ENCODE data around the gene ITGA2B.

Gene ITGA2B

DNA sequence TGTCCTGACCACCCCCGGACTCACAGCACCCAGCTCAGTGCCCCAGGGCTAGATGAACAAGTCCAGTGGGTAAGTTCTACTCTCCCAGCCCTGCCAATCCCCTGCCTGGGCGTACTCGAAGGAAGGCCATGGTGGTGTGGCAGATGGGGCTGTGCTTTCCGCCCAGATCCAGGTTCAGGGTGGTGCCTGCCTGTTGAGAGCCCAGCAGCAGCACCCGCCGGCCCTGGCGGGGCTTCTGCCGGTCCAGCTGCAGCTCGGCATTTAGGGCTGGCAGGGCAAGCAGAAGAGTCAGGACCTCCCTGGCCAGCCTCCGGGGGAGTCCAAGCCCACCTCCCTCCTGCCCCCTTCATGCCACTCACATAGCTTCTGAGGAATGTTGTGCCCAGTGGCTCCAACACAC is 9.6 kb downstream of the ITGA2B start:
- TF ChIP-seq GLIS3 (CRISPR knock-in tag; IDR thresholded peaks at IDR 0.05) (no peak), ZNF70 (CRISPR knock-in tag; IDR thresholded peaks at IDR 0.05) (no peak)
- ATAC-seq: no peak

DNA sequence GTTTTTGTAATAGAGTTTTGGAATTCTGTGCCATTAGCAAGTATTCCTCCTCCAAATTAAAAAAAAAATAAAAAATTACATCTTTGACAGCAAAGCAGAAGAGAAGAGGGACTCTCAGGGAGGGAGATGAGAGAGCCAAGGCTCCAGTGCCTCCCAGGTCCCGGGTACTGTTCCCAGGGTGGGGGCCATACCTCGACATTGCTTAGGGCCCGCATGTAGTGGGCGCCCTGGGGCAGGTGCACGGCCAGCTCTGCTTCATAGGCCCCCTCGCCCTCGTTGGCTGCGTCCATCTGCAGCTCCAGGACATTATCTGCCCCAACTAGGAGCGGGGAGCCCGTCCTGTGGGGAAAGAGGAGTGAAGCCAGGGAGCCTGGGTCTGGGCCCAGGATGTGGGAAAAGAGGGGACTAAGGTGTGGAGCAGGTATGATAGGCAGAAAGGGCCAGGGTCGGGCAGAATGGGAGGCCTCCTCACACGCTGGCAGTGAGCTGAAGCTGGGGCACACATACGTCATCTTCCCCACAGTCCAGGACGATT is 11.2 kb downstream of the ITGA2B start:
- no peak for ATAC-seq
- TF ChIP-seq RARB (CRISPR knock-in tag; IDR thresholded peaks at IDR 0.05) (no peak), ESRRG (CRISPR knock-in tag; IDR thresholded peaks at IDR 0.05) (no peak), SNAI2 (CRISPR knock-in tag; IDR thresholded peaks at IDR 0.05) (no peak), OSR1 (CRISPR knock-in tag; IDR thresholded peaks at IDR 0.05) (no peak), ZFP30 (CRISPR knock-in tag; IDR thresholded peaks at IDR 0.05) (no peak), TCF4 (CRISPR knock-in tag; IDR thresholded peaks at IDR 0.05; ENCODE audit: borderline replicate concordance) (no peak), TOX (CRISPR knock-in tag; IDR thresholded peaks at IDR 0.05; ENCODE audit: borderline replicate concordance) (no peak), ZNF565 (CRISPR knock-in tag; conservative IDR thresholded peaks at IDR 0.05; ENCODE audit: low read depth) (no peak), ZC3H10 (CRISPR knock-in tag; IDR thresholded peaks at IDR 0.05) (no peak)
- TF ChIP-seq, protein P1, sequence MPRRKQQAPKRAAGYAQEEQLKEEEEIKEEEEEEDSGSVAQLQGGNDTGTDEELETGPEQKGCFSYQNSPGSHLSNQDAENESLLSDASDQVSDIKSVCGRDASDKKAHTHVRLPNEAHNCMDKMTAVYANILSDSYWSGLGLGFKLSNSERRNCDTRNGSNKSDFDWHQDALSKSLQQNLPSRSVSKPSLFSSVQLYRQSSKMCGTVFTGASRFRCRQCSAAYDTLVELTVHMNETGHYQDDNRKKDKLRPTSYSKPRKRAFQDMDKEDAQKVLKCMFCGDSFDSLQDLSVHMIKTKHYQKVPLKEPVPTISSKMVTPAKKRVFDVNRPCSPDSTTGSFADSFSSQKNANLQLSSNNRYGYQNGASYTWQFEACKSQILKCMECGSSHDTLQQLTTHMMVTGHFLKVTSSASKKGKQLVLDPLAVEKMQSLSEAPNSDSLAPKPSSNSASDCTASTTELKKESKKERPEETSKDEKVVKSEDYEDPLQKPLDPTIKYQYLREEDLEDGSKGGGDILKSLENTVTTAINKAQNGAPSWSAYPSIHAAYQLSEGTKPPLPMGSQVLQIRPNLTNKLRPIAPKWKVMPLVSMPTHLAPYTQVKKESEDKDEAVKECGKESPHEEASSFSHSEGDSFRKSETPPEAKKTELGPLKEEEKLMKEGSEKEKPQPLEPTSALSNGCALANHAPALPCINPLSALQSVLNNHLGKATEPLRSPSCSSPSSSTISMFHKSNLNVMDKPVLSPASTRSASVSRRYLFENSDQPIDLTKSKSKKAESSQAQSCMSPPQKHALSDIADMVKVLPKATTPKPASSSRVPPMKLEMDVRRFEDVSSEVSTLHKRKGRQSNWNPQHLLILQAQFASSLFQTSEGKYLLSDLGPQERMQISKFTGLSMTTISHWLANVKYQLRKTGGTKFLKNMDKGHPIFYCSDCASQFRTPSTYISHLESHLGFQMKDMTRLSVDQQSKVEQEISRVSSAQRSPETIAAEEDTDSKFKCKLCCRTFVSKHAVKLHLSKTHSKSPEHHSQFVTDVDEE (CRISPR knock-in tag; IDR thresholded peaks at IDR 0.05): no peak
- TF ChIP-seq, protein P2, sequence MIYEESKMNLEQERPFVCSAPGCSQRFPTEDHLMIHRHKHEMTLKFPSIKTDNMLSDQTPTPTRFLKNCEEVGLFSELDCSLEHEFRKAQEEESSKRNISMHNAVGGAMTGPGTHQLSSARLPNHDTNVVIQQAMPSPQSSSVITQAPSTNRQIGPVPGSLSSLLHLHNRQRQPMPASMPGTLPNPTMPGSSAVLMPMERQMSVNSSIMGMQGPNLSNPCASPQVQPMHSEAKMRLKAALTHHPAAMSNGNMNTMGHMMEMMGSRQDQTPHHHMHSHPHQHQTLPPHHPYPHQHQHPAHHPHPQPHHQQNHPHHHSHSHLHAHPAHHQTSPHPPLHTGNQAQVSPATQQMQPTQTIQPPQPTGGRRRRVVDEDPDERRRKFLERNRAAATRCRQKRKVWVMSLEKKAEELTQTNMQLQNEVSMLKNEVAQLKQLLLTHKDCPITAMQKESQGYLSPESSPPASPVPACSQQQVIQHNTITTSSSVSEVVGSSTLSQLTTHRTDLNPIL (CRISPR knock-in tag; IDR thresholded peaks at IDR 0.05; ENCODE audit: low read depth): no peak
- TF ChIP-seq, protein P3, sequence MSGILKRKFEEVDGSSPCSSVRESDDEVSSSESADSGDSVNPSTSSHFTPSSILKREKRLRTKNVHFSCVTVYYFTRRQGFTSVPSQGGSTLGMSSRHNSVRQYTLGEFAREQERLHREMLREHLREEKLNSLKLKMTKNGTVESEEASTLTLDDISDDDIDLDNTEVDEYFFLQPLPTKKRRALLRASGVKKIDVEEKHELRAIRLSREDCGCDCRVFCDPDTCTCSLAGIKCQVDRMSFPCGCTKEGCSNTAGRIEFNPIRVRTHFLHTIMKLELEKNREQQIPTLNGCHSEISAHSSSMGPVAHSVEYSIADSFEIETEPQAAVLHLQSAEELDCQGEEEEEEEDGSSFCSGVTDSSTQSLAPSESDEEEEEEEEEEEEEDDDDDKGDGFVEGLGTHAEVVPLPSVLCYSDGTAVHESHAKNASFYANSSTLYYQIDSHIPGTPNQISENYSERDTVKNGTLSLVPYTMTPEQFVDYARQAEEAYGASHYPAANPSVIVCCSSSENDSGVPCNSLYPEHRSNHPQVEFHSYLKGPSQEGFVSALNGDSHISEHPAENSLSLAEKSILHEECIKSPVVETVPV (CRISPR knock-in tag; IDR thresholded peaks at IDR 0.05): no peak

DNA sequence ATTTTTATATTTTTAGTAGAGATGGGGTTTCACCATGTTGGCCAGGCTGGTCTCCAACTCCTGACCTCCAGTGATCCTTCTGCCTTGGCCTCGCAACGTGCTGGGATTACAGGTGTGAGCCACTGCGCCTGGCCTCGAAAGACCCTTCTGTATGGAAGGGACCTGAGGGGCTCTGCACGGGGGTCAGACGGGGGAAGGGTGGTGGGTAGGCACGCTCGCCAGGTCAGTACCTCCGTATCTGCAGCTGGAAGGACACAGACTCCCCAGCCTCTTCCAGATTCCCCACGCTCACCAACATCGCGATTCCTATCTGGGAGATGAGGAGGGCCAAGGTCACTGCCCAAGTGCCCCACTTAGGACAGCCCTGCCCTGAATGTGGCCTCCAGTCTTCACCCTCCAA is 12.7 kb downstream of the ITGA2B start:
- no peak for ATAC-seq
- TF ChIP-seq ZC3H10 (CRISPR knock-in tag; IDR thresholded peaks at IDR 0.05) (no peak), GLIS3 (CRISPR knock-in tag; IDR thresholded peaks at IDR 0.05) (no peak)
- TF ChIP-seq, protein P4, sequence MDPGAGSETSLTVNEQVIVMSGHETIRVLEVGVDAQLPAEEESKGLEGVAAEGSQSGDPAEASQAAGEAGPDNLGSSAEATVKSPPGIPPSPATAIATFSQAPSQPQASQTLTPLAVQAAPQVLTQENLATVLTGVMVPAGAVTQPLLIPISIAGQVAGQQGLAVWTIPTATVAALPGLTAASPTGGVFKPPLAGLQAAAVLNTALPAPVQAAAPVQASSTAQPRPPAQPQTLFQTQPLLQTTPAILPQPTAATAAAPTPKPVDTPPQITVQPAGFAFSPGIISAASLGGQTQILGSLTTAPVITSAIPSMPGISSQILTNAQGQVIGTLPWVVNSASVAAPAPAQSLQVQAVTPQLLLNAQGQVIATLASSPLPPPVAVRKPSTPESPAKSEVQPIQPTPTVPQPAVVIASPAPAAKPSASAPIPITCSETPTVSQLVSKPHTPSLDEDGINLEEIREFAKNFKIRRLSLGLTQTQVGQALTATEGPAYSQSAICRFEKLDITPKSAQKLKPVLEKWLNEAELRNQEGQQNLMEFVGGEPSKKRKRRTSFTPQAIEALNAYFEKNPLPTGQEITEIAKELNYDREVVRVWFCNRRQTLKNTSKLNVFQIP (CRISPR knock-in tag; IDR thresholded peaks at IDR 0.05; ENCODE audit: borderline replicate concordance, low read depth): no peak

DNA sequence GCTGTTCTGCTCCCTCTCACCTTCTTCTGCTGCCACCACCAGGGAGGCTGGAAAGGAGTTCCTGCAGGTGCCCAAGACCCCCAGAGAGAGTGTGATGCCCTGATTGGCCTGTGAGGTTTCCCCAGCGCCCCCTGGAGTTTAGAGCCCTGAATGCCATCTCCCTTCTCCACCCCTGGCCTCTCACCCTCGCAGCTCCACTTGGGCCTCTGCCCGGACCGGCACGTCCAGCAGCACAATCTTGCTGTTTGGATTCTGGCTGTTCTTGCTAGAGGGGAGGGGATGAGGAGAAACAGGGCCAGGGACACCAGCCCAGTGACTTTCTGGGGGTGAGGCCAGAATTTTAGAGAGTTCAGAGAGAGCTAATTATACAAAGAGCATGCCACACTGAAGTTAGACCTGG is 13.3 kb downstream of the ITGA2B start:
- TF ChIP-seq, protein P1 (CRISPR knock-in tag; IDR thresholded peaks at IDR 0.05): no peak
- no peak for TF ChIP-seq ZNF70 (CRISPR knock-in tag; IDR thresholded peaks at IDR 0.05)
- no peak for TF ChIP-seq TOX (CRISPR knock-in tag; IDR thresholded peaks at IDR 0.05; ENCODE audit: borderline replicate concordance)
- no peak for TF ChIP-seq ARNTL (CRISPR knock-in tag; IDR thresholded peaks at IDR 0.05; ENCODE audit: borderline replicate concordance, low read depth)
- TF ChIP-seq, protein P5, sequence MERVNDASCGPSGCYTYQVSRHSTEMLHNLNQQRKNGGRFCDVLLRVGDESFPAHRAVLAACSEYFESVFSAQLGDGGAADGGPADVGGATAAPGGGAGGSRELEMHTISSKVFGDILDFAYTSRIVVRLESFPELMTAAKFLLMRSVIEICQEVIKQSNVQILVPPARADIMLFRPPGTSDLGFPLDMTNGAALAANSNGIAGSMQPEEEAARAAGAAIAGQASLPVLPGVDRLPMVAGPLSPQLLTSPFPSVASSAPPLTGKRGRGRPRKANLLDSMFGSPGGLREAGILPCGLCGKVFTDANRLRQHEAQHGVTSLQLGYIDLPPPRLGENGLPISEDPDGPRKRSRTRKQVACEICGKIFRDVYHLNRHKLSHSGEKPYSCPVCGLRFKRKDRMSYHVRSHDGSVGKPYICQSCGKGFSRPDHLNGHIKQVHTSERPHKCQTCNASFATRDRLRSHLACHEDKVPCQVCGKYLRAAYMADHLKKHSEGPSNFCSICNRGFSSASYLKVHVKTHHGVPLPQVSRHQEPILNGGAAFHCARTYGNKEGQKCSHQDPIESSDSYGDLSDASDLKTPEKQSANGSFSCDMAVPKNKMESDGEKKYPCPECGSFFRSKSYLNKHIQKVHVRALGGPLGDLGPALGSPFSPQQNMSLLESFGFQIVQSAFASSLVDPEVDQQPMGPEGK (CRISPR knock-in tag; IDR thresholded peaks at IDR 0.05; ENCODE audit: borderline replicate concordance): no peak
- TF ChIP-seq, protein P2 (CRISPR knock-in tag; IDR thresholded peaks at IDR 0.05; ENCODE audit: low read depth): no peak
- TF ChIP-seq BACH2 (CRISPR knock-in tag; IDR thresholded peaks at IDR 0.05; ENCODE audit: borderline replicate concordance): no peak
- no peak for TF ChIP-seq GLIS3 (CRISPR knock-in tag; IDR thresholded peaks at IDR 0.05)
- ATAC-seq: peak; percentile 74

Data from SK-N-SH treated with all-trans-retinoic acid at 6 μM for 48 hours (cell line).